ENCODE data around the gene ELP6.

- no peak for TF ChIP-seq CTCF (IDR thresholded peaks at IDR 0.05; ENCODE audit: low read depth, low read length, poor library complexity, severe bottlenecking)
- TF ChIP-seq EZH2phosphoT487 (IDR thresholded peaks at IDR 0.05; ENCODE audit: borderline replicate concordance, low read length): no peak
These were observed 22.3 kb downstream of the ELP6 start for GRCh38 chr3:47491186-47491585.
